ENCODE data around the gene MACROD2. TPM values are rescaled to one million over a fixed set of nuclear protein-coding genes. Genes with fewer than 3 reads are reported as not detected.
"Not testable (repeated sequence)": the region's sequence is repeated elsewhere in the genome, so short reads cannot be mapped to it uniquely, and the experiment has no call there.

Gene MACROD2
- total RNA-seq, 1 donor from 2014 or later = 2.4 TPM

- Mint-ChIP-seq H3K4me3 (ENCODE audit: unreplicated experiment) (no peak overlapping the region), H3K27ac (ENCODE audit: unreplicated experiment) (no peak overlapping the region), H3K27me3 (ENCODE audit: low read depth, unreplicated experiment) (no peaks in the 10 kb centered on the region), H3K36me3 (ENCODE audit: low read depth, unreplicated experiment) (no peaks in the 10 kb centered on the region), H3K9me3 (ENCODE audit: unreplicated experiment) (peaks cover 6% of the 10 kb centered on the region), H3K4me1 (ENCODE audit: low read depth, unreplicated experiment) (peaks cover 1% of the 10 kb centered on the region)
- no peak overlapping the region for H3K9ac ChIP-seq (ENCODE audit: low read length)
- FAIRE-seq = no peak
- no peaks in the 10 kb centered on the region for H3K79me2 ChIP-seq (ENCODE audit: insufficient read depth, low read length)
- no peaks in the 10 kb centered on the region for H4K20me1 ChIP-seq (ENCODE audit: insufficient read depth, low read length)
- H3K36me3 ChIP-seq (ENCODE audit: insufficient read depth, low read length) = no peaks in the 10 kb centered on the region
- DNase-seq (ENCODE audit: low read depth) = no peak
- H2AFZ ChIP-seq (ENCODE audit: low read depth, low read length) = no peak overlapping the region
- H3K27ac ChIP-seq (ENCODE audit: low read depth, low read length) = no peak overlapping the region
- H3K4me3 ChIP-seq (ENCODE audit: insufficient read depth, low read depth, low read length) = no peak overlapping the region
- H3K27me3 ChIP-seq (ENCODE audit: insufficient read depth, low read length) = no peaks in the 10 kb centered on the region
- H3K9me3 ChIP-seq (ENCODE audit: insufficient read depth, low read depth, low read length) = peaks cover 3% of the 10 kb centered on the region
- no peak overlapping the region for H3K4me2 ChIP-seq (ENCODE audit: low read length)
- TF ChIP-seq CTCF (IDR thresholded peaks at IDR 0.05; ENCODE audit: insufficient read depth, low read depth, low read length) (no peak), EZH2 (IDR thresholded peaks at IDR 0.05; ENCODE audit: insufficient read depth, low read length) (no peak)
- no peaks in the 10 kb centered on the region for H3K4me1 ChIP-seq (ENCODE audit: insufficient read depth, low read length)
Observed at GRCh38 chr20:15976047-15976736, 1980.9 kb downstream of the MACROD2 start.

DNA sequence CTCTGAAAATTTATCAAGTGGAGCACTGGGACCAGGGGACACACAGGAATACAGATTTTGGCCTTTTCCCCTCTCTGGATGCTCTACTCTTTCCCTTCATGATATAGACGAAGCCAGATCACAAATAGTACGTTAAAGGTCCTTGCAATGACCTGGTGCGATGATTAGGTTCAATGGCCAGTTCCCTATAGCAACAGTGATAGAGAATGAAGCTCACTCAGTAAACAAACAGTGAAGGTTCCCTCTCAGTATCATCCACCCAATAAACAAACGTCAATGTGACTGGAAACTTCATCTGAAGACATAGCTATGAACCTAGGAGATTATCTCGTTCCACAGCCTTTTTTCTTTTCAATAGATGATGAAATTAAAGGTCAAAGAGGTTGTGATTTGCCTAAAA is 1981.7 kb downstream of the MACROD2 start:
- H3K36me3 Mint-ChIP-seq (ENCODE audit: low read depth, unreplicated experiment) = no peaks in the 10 kb centered on the region
- H3K9me3 ChIP-seq (ENCODE audit: insufficient read depth, low read depth, low read length) = peaks cover 3% of the 10 kb centered on the region
- H3K79me2 ChIP-seq (ENCODE audit: insufficient read depth, low read length) = no peaks in the 10 kb centered on the region
- H3K4me2 ChIP-seq (ENCODE audit: low read length) = no peak overlapping the region
- no peak overlapping the region for H3K27ac ChIP-seq (ENCODE audit: low read depth, low read length)
- H3K27ac Mint-ChIP-seq (ENCODE audit: unreplicated experiment) = no peak overlapping the region
- no peaks in the 10 kb centered on the region for H4K20me1 ChIP-seq (ENCODE audit: insufficient read depth, low read length)
- FAIRE-seq (no peak), DNase-seq (ENCODE audit: low read depth) (no peak)
- no peaks in the 10 kb centered on the region for H3K36me3 ChIP-seq (ENCODE audit: insufficient read depth, low read length)
- no peaks in the 10 kb centered on the region for H3K4me1 ChIP-seq (ENCODE audit: insufficient read depth, low read length)
- no peak overlapping the region for H3K4me3 ChIP-seq (ENCODE audit: insufficient read depth, low read depth, low read length)
- H3K4me3 Mint-ChIP-seq (ENCODE audit: unreplicated experiment) = no peak overlapping the region
- no peak overlapping the region for H2AFZ ChIP-seq (ENCODE audit: low read depth, low read length)
- H3K27me3 Mint-ChIP-seq (ENCODE audit: low read depth, unreplicated experiment) = no peaks in the 10 kb centered on the region
- H3K9ac ChIP-seq (ENCODE audit: low read length) = no peak overlapping the region
- no peaks in the 10 kb centered on the region for H3K27me3 ChIP-seq (ENCODE audit: insufficient read depth, low read length)
- no peak for TF ChIP-seq EZH2 (IDR thresholded peaks at IDR 0.05; ENCODE audit: insufficient read depth, low read length)
- no peak for TF ChIP-seq CTCF (IDR thresholded peaks at IDR 0.05; ENCODE audit: insufficient read depth, low read depth, low read length)
- H3K9me3 Mint-ChIP-seq (ENCODE audit: unreplicated experiment) = peaks cover 4% of the 10 kb centered on the region
- peaks cover 1% of the 10 kb centered on the region for H3K4me1 Mint-ChIP-seq (ENCODE audit: low read depth, unreplicated experiment)

DNA sequence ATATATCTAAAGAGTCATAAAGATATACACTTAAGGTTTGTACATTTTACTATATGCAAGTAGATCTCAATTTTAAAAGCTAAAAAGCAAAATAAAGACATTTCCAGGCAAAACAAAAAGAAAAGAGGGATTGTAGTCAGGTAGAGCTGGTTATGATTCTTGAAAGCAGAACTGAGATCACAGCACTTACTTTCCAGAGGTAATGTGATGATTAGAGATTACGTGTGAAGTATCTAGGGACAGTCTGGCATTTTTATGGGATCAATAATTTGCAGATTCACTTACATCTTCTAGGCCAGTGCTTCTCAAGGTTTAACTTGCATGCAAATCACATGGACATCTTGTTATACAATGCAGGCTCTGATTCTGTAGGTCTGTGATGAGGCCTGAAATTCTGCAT is 1982.4 kb downstream of the MACROD2 start:
- FAIRE-seq (no peak), DNase-seq (ENCODE audit: low read depth) (no peak)
- Histone ChIP-seq H3K4me1 (ENCODE audit: insufficient read depth, low read length) (no peaks in the 10 kb centered on the region), H3K36me3 (ENCODE audit: insufficient read depth, low read length) (no peaks in the 10 kb centered on the region), H3K9ac (ENCODE audit: low read length) (no peak overlapping the region), H3K79me2 (ENCODE audit: insufficient read depth, low read length) (no peaks in the 10 kb centered on the region), H2AFZ (ENCODE audit: low read depth, low read length) (no peak overlapping the region), H4K20me1 (ENCODE audit: insufficient read depth, low read length) (no peaks in the 10 kb centered on the region), H3K9me3 (ENCODE audit: insufficient read depth, low read depth, low read length) (peaks cover 3% of the 10 kb centered on the region), H3K4me3 (ENCODE audit: insufficient read depth, low read depth, low read length) (no peak overlapping the region), H3K27ac (ENCODE audit: low read depth, low read length) (no peak overlapping the region), H3K27me3 (ENCODE audit: insufficient read depth, low read length) (no peaks in the 10 kb centered on the region), H3K4me2 (ENCODE audit: low read length) (no peak overlapping the region)
- Mint-ChIP-seq H3K9me3 (ENCODE audit: unreplicated experiment) (peaks cover 3% of the 10 kb centered on the region), H3K4me1 (ENCODE audit: low read depth, unreplicated experiment) (peaks cover 1% of the 10 kb centered on the region), H3K36me3 (ENCODE audit: low read depth, unreplicated experiment) (no peaks in the 10 kb centered on the region), H3K27me3 (ENCODE audit: low read depth, unreplicated experiment) (no peaks in the 10 kb centered on the region), H3K27ac (ENCODE audit: unreplicated experiment) (no peak overlapping the region), H3K4me3 (ENCODE audit: unreplicated experiment) (no peak overlapping the region)
- TF ChIP-seq CTCF (IDR thresholded peaks at IDR 0.05; ENCODE audit: insufficient read depth, low read depth, low read length) (no peak), EZH2 (IDR thresholded peaks at IDR 0.05; ENCODE audit: insufficient read depth, low read length) (no peak)

GRCh38 chr20:15985494-15986368 is 1990.4 kb downstream of the MACROD2 start:
- not testable (repeated sequence) for FAIRE-seq; H3K79me2 ChIP-seq (ENCODE audit: insufficient read depth, low read length); H3K9me3 ChIP-seq (ENCODE audit: insufficient read depth, low read depth, low read length); H3K4me3 ChIP-seq (ENCODE audit: insufficient read depth, low read depth, low read length); H2AFZ ChIP-seq (ENCODE audit: low read depth, low read length); H3K36me3 ChIP-seq (ENCODE audit: insufficient read depth, low read length); H3K9ac ChIP-seq (ENCODE audit: low read length); H3K4me2 ChIP-seq (ENCODE audit: low read length); H3K4me1 Mint-ChIP-seq (ENCODE audit: low read depth, unreplicated experiment); DNase-seq (ENCODE audit: low read depth); H3K27me3 ChIP-seq (ENCODE audit: insufficient read depth, low read length); H3K27me3 Mint-ChIP-seq (ENCODE audit: low read depth, unreplicated experiment); H3K27ac Mint-ChIP-seq (ENCODE audit: unreplicated experiment); H3K9me3 Mint-ChIP-seq (ENCODE audit: unreplicated experiment); H3K4me3 Mint-ChIP-seq (ENCODE audit: unreplicated experiment); H3K4me1 ChIP-seq (ENCODE audit: insufficient read depth, low read length); H3K27ac ChIP-seq (ENCODE audit: low read depth, low read length); H4K20me1 ChIP-seq (ENCODE audit: insufficient read depth, low read length); H3K36me3 Mint-ChIP-seq (ENCODE audit: low read depth, unreplicated experiment)
